Endothelial cell of umbilical vein (primary cell): ENCODE data around the gene BMP2K. TPM values are rescaled to one million over a fixed set of nuclear protein-coding genes. Genes with fewer than 3 reads are reported as not detected.

Experiments used
- BruUV-seq: library from RNA; stranded (reverse); fragments of 400-500 nt; replicated peaks from 2 replicates; lab custom pipeline; 2021; lab: Mats Ljungman, UMichigan
- CTCF ChIA-PET: fragments of 300-600, 350-600 bp; sonication (Branson Sonifier 250); formaldehyde crosslinking; loops from one replicate; lab custom pipeline; 2021; ENCODE audit warnings: antibody characterized with exemption, inconsistent platforms; lab: Charles Lee
- POLR2A ChIA-PET: fragments of 300-600, 350-600 bp; sonication (Branson Sonifier 250); formaldehyde crosslinking; loops from one replicate; lab custom pipeline; 2021; ENCODE audit warnings: antibody characterized with exemption, inconsistent platforms; lab: Charles Lee
- DNase-seq: peaks from one replicate; pipeline ENCODE4 v3.0.0-alpha.2; 2011; ENCODE audit warnings: low read depth, low spot score
- FAIRE-seq: peaks from 2 replicates; lab custom pipeline; 2011; peaks lifted over from hg19 to GRCh38; lab: Jason Lieb, UNC
- H2AFZ ChIP-seq: 2 replicates; pipeline ENCODE4 v1.6.0; 2012; ENCODE audit warnings: low read depth, low read length, control low read depth, inconsistent platforms
- H3K27ac ChIP-seq: 2 replicates; pipeline ENCODE4 v1.5.1; 2011; ENCODE audit warnings: low read depth, mild to moderate bottlenecking, control low read depth, low read length, moderate library complexity; ENCODE audit not compliant: insufficient read depth
- H3K27me3 ChIP-seq, 2 experiments: 2 replicates each; pipeline versions ENCODE4 v1.6.0 to v1.6.1; 2011; ENCODE audit warnings: low read length in 2 of 2, mixed read lengths in 1 of 2; ENCODE audit not compliant: control insufficient read depth in 2 of 2, insufficient read depth in 2 of 2
- H3K36me3 ChIP-seq, 2 experiments: 2 replicates in 1 of 2; 3 replicates in 1 of 2; pipeline ENCODE4 v1.5.1; 2011; ENCODE audit warnings: low read length in 2 of 2, mild to moderate bottlenecking in 1 of 2, moderate library complexity in 1 of 2; ENCODE audit not compliant: control insufficient read depth in 2 of 2, insufficient read depth in 2 of 2; ENCODE audit errors: extremely low read depth in 1 of 2
- H3K4me1 ChIP-seq: 3 replicates; pipeline ENCODE4 v1.5.1; 2011; ENCODE audit warnings: mild to moderate bottlenecking, low read length; ENCODE audit not compliant: control insufficient read depth, insufficient read depth; ENCODE audit errors: extremely low read depth
- H3K4me2 ChIP-seq: 2 replicates; pipeline ENCODE4 v1.6.1; 2011; ENCODE audit warnings: low read length, control low read depth, mixed read lengths; ENCODE audit not compliant: insufficient read depth
- H3K4me3 ChIP-seq, 3 experiments: fragments of 200-600 bp in 1 of 3; sonication (generic), shearing (Covaris generic) in 1 of 3; replicated peaks in 1 of 3; 2 replicates each; pipeline ENCODE4 v1.5.1; 2011 to 2016; ENCODE audit warnings: control low read depth in 3 of 3, low read length in 3 of 3, mild to moderate bottlenecking in 2 of 3, inconsistent platforms in 1 of 3, low read depth in 1 of 3, moderate library complexity in 1 of 3; ENCODE audit not compliant: insufficient read depth in 1 of 3
- H3K79me2 ChIP-seq: 2 replicates; pipeline ENCODE4 v1.6.0; 2012; ENCODE audit warnings: low read length, inconsistent platforms; ENCODE audit not compliant: control insufficient read depth, insufficient read depth
- H3K9ac ChIP-seq: replicated peaks from 2 replicates; pipeline ENCODE3; 2011; ENCODE audit warnings: low read length, control low read depth; ENCODE audit not compliant: insufficient read depth; ENCODE audit errors: extremely low read depth
- H3K9me1 ChIP-seq: replicated peaks from 3 replicates; pipeline ENCODE4 v1.6.0; 2011; ENCODE audit warnings: mild to moderate bottlenecking, low read length; ENCODE audit not compliant: control insufficient read depth, insufficient read depth; ENCODE audit errors: extremely low read depth
- H3K9me3 ChIP-seq: replicated peaks from 2 replicates; pipeline ENCODE4 v1.5.1; 2012; ENCODE audit warnings: low read length, inconsistent platforms; ENCODE audit not compliant: control insufficient read depth, insufficient read depth
- H4K20me1 ChIP-seq: replicated peaks from 2 replicates; pipeline ENCODE3; 2011; ENCODE audit warnings: mild to moderate bottlenecking, low read length; ENCODE audit not compliant: control insufficient read depth, insufficient read depth; ENCODE audit errors: extremely low read depth
- EZH2 ChIP-seq: IDR thresholded peaks from 2 replicates; pipeline ENCODE4 v1.6.1; 2012; ENCODE audit warnings: borderline replicate concordance, low read depth, mild to moderate bottlenecking, moderate library complexity, low read length, inconsistent platforms; ENCODE audit not compliant: severe bottlenecking
- FOS ChIP-seq: IDR thresholded peaks from 2 replicates; pipeline ENCODE4 v1.6.1; 2011; ENCODE audit warnings: mild to moderate bottlenecking, low read length, moderate library complexity, borderline replicate concordance; ENCODE audit not compliant: insufficient read depth
- GATA2 ChIP-seq: IDR thresholded peaks from 2 replicates; pipeline ENCODE4 v1.7.0; 2011; ENCODE audit warnings: low read depth, mild to moderate bottlenecking, moderate library complexity, mixed read lengths, low read length; ENCODE audit not compliant: insufficient read length, insufficient read depth
- JUN ChIP-seq: IDR thresholded peaks from 2 replicates; pipeline ENCODE4 v1.6.1; 2011; ENCODE audit warnings: borderline replicate concordance, low read depth; ENCODE audit not compliant: insufficient read length, insufficient read depth
- MYC ChIP-seq: IDR thresholded peaks from one replicate; pipeline ENCODE4 v1.6.1; 2011; ENCODE audit warnings: mild to moderate bottlenecking, low read depth, low read length
- POLR2A ChIP-seq: IDR thresholded peaks from 2 replicates; pipeline ENCODE4 v1.6.1; 2012; ENCODE audit warnings: low read depth, mild to moderate bottlenecking, control low read depth, low read length
- POLR2AphosphoS5 ChIP-seq: IDR thresholded peaks from 2 replicates; pipeline ENCODE4 v1.6.1; 2012; ENCODE audit warnings: low read depth, mild to moderate bottlenecking, control low read depth, low read length, moderate library complexity; ENCODE audit not compliant: insufficient read depth
- dilution Hi-C: fragments of 300-500 bp; cut with MboI; formaldehyde crosslinking; loops from one replicate; pipeline ENCODE4 v1.15.0; 2019; ENCODE audit warnings: low sequenced_read_pairs; ENCODE audit not compliant: extremely low pct_ligation_motif_present
- intact Hi-C: fragments of 100-400 bp; cut with micrococcal nuclease; formaldehyde crosslinking; loops from one replicate; pipeline ENCODE4 v1.10.0; 2022
- polyA plus RNA-seq, 4 experiments: library from polyadenylated mRNA; depleted of rRNA in 3 of 4; stranded (reverse) in 3 of 4; unstranded in 1 of 4; fragments of >200 nt; gene quantifications; 2 replicates each; pipeline versions ENCODE4 v1.2.1 to v1.2.3, GENCODE V29; 2011 to 2012; ENCODE audit warnings: missing spikeins in 1 of 4
- total RNA-seq: library from RNA; stranded (reverse); gene quantifications from 2 replicates; pipeline ENCODE4 v1.2.3, GENCODE V29; 2021
- TF ChIP-seq, protein P1 (sequence below), 2 donors: IDR thresholded peaks; 1 replicate in 1 of 2; 2 replicates in 1 of 2; pipeline ENCODE4 v1.5.1; 2011; ENCODE audit warnings: low read length in 2 of 2, mild to moderate bottlenecking in 2 of 2, moderate library complexity in 2 of 2, control low read depth in 1 of 2, inconsistent platforms in 1 of 2, low read depth in 1 of 2; ENCODE audit not compliant: insufficient read depth in 1 of 2; ENCODE audit errors: extremely low read depth in 1 of 2
- TF ChIP-seq, protein P2 (sequence below): IDR thresholded peaks from 2 replicates; pipeline ENCODE4 v1.6.1; 2011; ENCODE audit not compliant: insufficient read depth, insufficient read length

BMP2K gene
- total and polyA plus RNA-seq, 2 donors (not counting 3 experiments of a cell fraction or from before 2014, with no cell fraction given): 16.1 to 37.9 TPM

DNA sequence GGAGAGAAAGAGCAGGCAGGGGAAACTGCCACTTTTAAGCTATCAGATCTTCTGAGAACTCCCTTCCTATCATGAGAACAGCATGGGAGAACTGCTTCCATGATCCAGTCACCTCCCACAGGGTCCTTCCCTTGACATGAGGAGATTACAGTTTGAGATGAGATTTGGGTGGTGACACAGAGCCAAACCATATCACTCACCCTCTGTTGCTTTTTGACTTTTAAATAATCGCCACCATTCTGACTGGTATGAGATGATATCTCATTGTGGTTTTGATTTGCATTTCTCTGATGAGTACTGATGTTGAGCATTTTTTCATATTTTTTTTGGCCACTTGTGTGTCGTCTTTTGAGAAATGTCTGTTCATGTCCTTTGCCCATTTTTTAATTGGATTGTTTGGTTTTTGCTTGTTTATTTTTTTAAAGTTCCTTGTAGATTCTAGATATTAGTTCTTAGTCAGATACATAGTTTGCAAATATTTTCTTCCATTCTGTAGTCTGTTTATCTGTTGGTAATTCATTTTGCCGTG lies 169.6 kb downstream of the BMP2K start:
- BruUV-seq: no TSS peak
- H3K4me3 ChIP-seq: no peak overlapping the region
- H2AFZ ChIP-seq: no peak overlapping the region
- H3K4me1 ChIP-seq: no peaks in the 10 kb centered on the region
- DNase-seq (no peak), FAIRE-seq (no peak)
- H4K20me1 ChIP-seq: no peaks in the 10 kb centered on the region
- intact Hi-C loops: no loop called here
- POLR2A ChIA-PET: no interaction called here
- H3K36me3 ChIP-seq: no peaks in the 10 kb centered on the region
- no peak overlapping the region for H3K27ac ChIP-seq
- no peaks in the 10 kb centered on the region for H3K9me1 ChIP-seq
- peaks cover 16% of the 10 kb centered on the region in 2 experiments for H3K27me3 ChIP-seq
- no peaks in the 10 kb centered on the region for H3K79me2 ChIP-seq
- dilution Hi-C loops: no loop called here
- no peak for TF ChIP-seq FOS
- TF ChIP-seq JUN: no peak
- TF ChIP-seq, protein P1, sequence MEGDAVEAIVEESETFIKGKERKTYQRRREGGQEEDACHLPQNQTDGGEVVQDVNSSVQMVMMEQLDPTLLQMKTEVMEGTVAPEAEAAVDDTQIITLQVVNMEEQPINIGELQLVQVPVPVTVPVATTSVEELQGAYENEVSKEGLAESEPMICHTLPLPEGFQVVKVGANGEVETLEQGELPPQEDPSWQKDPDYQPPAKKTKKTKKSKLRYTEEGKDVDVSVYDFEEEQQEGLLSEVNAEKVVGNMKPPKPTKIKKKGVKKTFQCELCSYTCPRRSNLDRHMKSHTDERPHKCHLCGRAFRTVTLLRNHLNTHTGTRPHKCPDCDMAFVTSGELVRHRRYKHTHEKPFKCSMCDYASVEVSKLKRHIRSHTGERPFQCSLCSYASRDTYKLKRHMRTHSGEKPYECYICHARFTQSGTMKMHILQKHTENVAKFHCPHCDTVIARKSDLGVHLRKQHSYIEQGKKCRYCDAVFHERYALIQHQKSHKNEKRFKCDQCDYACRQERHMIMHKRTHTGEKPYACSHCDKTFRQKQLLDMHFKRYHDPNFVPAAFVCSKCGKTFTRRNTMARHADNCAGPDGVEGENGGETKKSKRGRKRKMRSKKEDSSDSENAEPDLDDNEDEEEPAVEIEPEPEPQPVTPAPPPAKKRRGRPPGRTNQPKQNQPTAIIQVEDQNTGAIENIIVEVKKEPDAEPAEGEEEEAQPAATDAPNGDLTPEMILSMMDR (IDR thresholded peaks at IDR 0.05; ENCODE audit: extremely low read depth in 1 of 2, insufficient read depth in 1 of 2, low read depth in 1 of 2, low read length in 2 of 2): no peak
- TF ChIP-seq POLR2AphosphoS5: no peak
- TF ChIP-seq, protein P2, sequence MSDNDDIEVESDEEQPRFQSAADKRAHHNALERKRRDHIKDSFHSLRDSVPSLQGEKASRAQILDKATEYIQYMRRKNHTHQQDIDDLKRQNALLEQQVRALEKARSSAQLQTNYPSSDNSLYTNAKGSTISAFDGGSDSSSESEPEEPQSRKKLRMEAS: no peak
- no peak for TF ChIP-seq MYC
- TF ChIP-seq GATA2: no peak
- no peak for TF ChIP-seq POLR2A
- no peak for TF ChIP-seq EZH2
- H3K9ac ChIP-seq: no peak overlapping the region
- no peaks in the 10 kb centered on the region for H3K9me3 ChIP-seq
- H3K4me2 ChIP-seq: no peak overlapping the region
- CTCF ChIA-PET: no interaction called here
